OCI-LY7 (cell line): ENCODE measurements around the gene PLPP1. TPM values are rescaled to one million over a fixed set of nuclear protein-coding genes. Genes with fewer than 3 reads are reported as not detected.

Experiments
- Bru-seq: library from RNA; stranded (reverse); fragments of 400-500 nt; gene quantifications from one replicate; lab custom pipeline; 2021; lab: Mats Ljungman, UMichigan
- BruChase-seq, 2 experiments: library from RNA; stranded (reverse); fragments of 400-500 nt; gene quantifications; one replicate each; lab custom pipeline; 2021; lab: Mats Ljungman, UMichigan
- BruUV-seq: library from RNA; stranded (reverse); fragments of 400-500 nt; replicated peaks from 2 replicates; lab custom pipeline; 2021; lab: Mats Ljungman, UMichigan
- CTCF ChIA-PET: fragments of 300-600 bp; sonication (Branson Sonifier 250); formaldehyde crosslinking; loops from one replicate; lab custom pipeline; 2022; ENCODE audit warnings: antibody characterized with exemption; ENCODE audit not compliant: unreplicated experiment; lab: Charles Lee
- POLR2A ChIA-PET: fragments of 300-600 bp; sonication (Branson Sonifier 250); formaldehyde crosslinking; loops from one replicate; lab custom pipeline; 2022; ENCODE audit warnings: antibody characterized with exemption; lab: Charles Lee
- DNase-seq: peaks from one replicate; pipeline ENCODE4 v3.0.0-alpha.2; 2015; ENCODE audit warnings: low spot score
- H2AFZ ChIP-seq: fragments of 200-600 bp; sonication (generic), shearing (Covaris generic); 2 replicates; pipeline ENCODE4 v1.6.1; 2014; ENCODE audit warnings: mild to moderate bottlenecking, antibody characterized with exemption, low read length, moderate library complexity
- H3K27ac ChIP-seq: fragments of 200-600 bp; sonication (generic); 2 replicates; pipeline ENCODE4 v1.5.1; 2014; ENCODE audit warnings: mixed run types, low read depth, mild to moderate bottlenecking, moderate library complexity, low read length, inconsistent platforms; ENCODE audit not compliant: poor library complexity, severe bottlenecking
- H3K36me3 ChIP-seq: fragments of 200-600 bp; sonication (generic); 2 replicates; pipeline ENCODE4 v1.6.1; 2014; ENCODE audit warnings: mild to moderate bottlenecking, antibody characterized with exemption, low read length, moderate library complexity, mixed read lengths; ENCODE audit not compliant: insufficient read depth
- H3K4me1 ChIP-seq: fragments of 200-600 bp; sonication (generic); 2 replicates; pipeline ENCODE4 v1.5.1; 2014; ENCODE audit warnings: mild to moderate bottlenecking, low read length; ENCODE audit not compliant: insufficient read depth, poor library complexity, severe bottlenecking
- H3K4me2 ChIP-seq: fragments of 200-600 bp; sonication (generic); 2 replicates; pipeline ENCODE4 v1.6.1; 2014; ENCODE audit warnings: mild to moderate bottlenecking, low read length
- H3K4me3 ChIP-seq: fragments of 200-600 bp; sonication (generic); 2 replicates; pipeline ENCODE4 v1.5.1; 2014; ENCODE audit warnings: mild to moderate bottlenecking, low read depth, low read length; ENCODE audit not compliant: poor library complexity, severe bottlenecking
- H3K79me2 ChIP-seq: fragments of 200-600 bp; sonication (generic); 2 replicates; pipeline ENCODE4 v1.6.1; 2016; ENCODE audit warnings: low read depth, mild to moderate bottlenecking, low read length, moderate library complexity, mixed read lengths; ENCODE audit not compliant: insufficient read depth
- H3K9me2 ChIP-seq: fragments of 200-600 bp; sonication (generic); 2 replicates; pipeline ENCODE4 v1.6.1; 2016; ENCODE audit warnings: mild to moderate bottlenecking, low read length, mixed read lengths; ENCODE audit not compliant: insufficient read depth
- H3K9me3 ChIP-seq: fragments of 200-600 bp; sonication (generic); 2 replicates; pipeline ENCODE4 v1.6.1; 2014; ENCODE audit warnings: mild to moderate bottlenecking, mixed run types, low read length, mixed read lengths
- H4K20me1 ChIP-seq: fragments of 200-600 bp; sonication (generic); 2 replicates; pipeline ENCODE4 v1.6.1; 2014; ENCODE audit warnings: mild to moderate bottlenecking, antibody characterized with exemption, low read length, moderate library complexity, mixed read lengths; ENCODE audit not compliant: insufficient read depth
- EZH2phosphoT487 ChIP-seq: fragments of 200-600 bp; sonication (generic); IDR thresholded peaks from 2 replicates; pipeline ENCODE4 v1.6.1; 2018; ENCODE audit warnings: low read depth, borderline replicate concordance, mild to moderate bottlenecking, mixed run types, antibody characterized with exemption, low read length, moderate library complexity, mixed read lengths
- intact Hi-C: fragments of 100-400 bp; cut with micrococcal nuclease; formaldehyde crosslinking; loops from one replicate; pipeline ENCODE4 v1.10.0; 2022; ENCODE audit not compliant: unreplicated experiment
- long read RNA-seq: library from polyadenylated mRNA; stranded (forward); transcript quantifications from one replicate; pipeline ENCODE4 v2.0.0, GENCODE V29; 2022
- total RNA-seq, 2 experiments: library from RNA; depleted of rRNA in 1 of 2; stranded (reverse); fragments of >200 nt in 1 of 2; shearing (Covaris generic) in 1 of 2; gene quantifications; 2 replicates each; pipeline ENCODE4 v1.2.3, GENCODE V29; 2014 to 2022
- TF ChIP-seq, protein P1 (sequence below): fragments of 200-600 bp; sonication (generic); conservative IDR thresholded peaks from 2 replicates; pipeline ENCODE4 v1.5.1; 2014; ENCODE audit warnings: mild to moderate bottlenecking, antibody characterized with exemption, low read length, moderate library complexity, mixed read lengths

Gene PLPP1
- total RNA-seq (2014; rRNA removed; shearing (Covaris generic)): 2.3 and 2.5 TPM in 2 replicates
- total RNA-seq (2022): 5.2 and 6.8 TPM in 2 replicates
- percentile 52 among the genes with signal in this experiment for Bru-seq, nascent RNA
- percentile 52 among the genes with signal in this experiment for BruChase-seq, experiment 1, labeled RNA remaining after a 6-hour chase
- BruChase-seq, experiment 2, labeled RNA remaining after a 2-hour chase: percentile 48 among the genes with signal in this experiment
- long read RNA-seq, transcript PLPP1-202 (6 exons, 1,597 nt): major isoform, 7 of 9 reads
- long read RNA-seq, partial matches to known transcripts: 0 of 9 reads
- long read RNA-seq, other reads (novel, unspliced or antisense): 2 of 9 reads

- TF ChIP-seq, protein P1, sequence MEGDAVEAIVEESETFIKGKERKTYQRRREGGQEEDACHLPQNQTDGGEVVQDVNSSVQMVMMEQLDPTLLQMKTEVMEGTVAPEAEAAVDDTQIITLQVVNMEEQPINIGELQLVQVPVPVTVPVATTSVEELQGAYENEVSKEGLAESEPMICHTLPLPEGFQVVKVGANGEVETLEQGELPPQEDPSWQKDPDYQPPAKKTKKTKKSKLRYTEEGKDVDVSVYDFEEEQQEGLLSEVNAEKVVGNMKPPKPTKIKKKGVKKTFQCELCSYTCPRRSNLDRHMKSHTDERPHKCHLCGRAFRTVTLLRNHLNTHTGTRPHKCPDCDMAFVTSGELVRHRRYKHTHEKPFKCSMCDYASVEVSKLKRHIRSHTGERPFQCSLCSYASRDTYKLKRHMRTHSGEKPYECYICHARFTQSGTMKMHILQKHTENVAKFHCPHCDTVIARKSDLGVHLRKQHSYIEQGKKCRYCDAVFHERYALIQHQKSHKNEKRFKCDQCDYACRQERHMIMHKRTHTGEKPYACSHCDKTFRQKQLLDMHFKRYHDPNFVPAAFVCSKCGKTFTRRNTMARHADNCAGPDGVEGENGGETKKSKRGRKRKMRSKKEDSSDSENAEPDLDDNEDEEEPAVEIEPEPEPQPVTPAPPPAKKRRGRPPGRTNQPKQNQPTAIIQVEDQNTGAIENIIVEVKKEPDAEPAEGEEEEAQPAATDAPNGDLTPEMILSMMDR: no peak
- peak within 1 kb of the TSS; percentile 75 for H3K4me2 ChIP-seq
- H3K9me3 ChIP-seq: no peaks in the 10 kb centered on the region
- intact Hi-C loops: loop anchor here (5.0 to 10.0 kb wide), 4 partner anchors 133 to 360 kb away; partner anchors contain the start of gene CDC20B
- H3K79me2 ChIP-seq: no peaks in the 10 kb centered on the region
- peak within 1 kb of the TSS; percentile 8 for H3K27ac ChIP-seq
- BruUV-seq: no TSS peak
- ChIA-PET POLR2A (interaction anchor here (1.0 kb wide), 1 partner anchor 164 kb away, joined by 3 read pairs; no protein-coding TSS in a partner anchor), CTCF (interaction anchor here (0.6 kb wide), 1 partner anchor 14 kb away, joined by 4 read pairs; no protein-coding TSS in a partner anchor)
- H4K20me1 ChIP-seq: no peaks in the 10 kb centered on the region
- peak; percentile 80 for DNase-seq
- no peaks in the 10 kb centered on the region for H3K36me3 ChIP-seq
- no peaks in the 10 kb centered on the region for H3K9me2 ChIP-seq
- H3K4me3 ChIP-seq: peak within 1 kb of the TSS; percentile 84
- peaks cover 31% of the 10 kb centered on the region for H3K4me1 ChIP-seq
- peak within 1 kb of the TSS; percentile 92 for H2AFZ ChIP-seq
These were observed at the start of gene PLPP1 for GRCh38 chr5:55534436-55535198. Gene PLPP1 (minus strand): TSS chr5:55534964. CDS start chr5:55534629, 335 bp downstream.

DNA sequence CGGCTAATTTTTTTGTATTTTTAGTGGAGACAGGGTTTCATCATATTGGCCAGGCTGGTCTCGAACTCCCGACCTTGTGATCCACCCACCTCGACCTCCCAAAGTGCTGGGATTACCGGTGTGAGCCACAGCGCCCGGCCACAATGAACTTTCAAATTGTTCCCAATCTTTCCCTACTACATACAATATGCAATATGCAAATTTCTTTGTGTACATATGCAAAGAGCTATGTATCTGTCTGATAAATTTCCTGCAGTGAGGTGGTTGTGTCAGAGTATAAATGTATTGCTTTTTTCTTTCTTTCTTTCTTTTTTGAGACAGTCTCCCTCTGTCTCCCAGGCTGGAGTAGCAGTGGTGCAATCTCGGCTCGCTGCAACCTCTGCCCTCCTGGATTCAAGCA lies 48.8 kb upstream of the PLPP1 start:
- Histone ChIP-seq H3K4me1 (no peaks in the 10 kb centered on the region), H3K4me2 (no peak overlapping the region), H3K9me2 (no peaks in the 10 kb centered on the region), H2AFZ (no peak overlapping the region), H3K9me3 (no peaks in the 10 kb centered on the region), H3K79me2 (no peaks in the 10 kb centered on the region), H4K20me1 (no peaks in the 10 kb centered on the region), H3K27ac (no peak overlapping the region), H3K36me3 (no peaks in the 10 kb centered on the region), H3K4me3 (no peak overlapping the region)
- ChIA-PET CTCF (interaction anchor here (0.6 kb wide), 1 partner anchor 94 kb away, joined by 3 read pairs; no protein-coding TSS in a partner anchor), POLR2A (interaction anchor here (0.5 to 0.6 kb wide), 2 partner anchors 38 to 340 kb away, joined by 3 read pairs; no protein-coding TSS in a partner anchor)
- no TSS peak for BruUV-seq
- no peak for TF ChIP-seq EZH2phosphoT487
- TF ChIP-seq, protein P1: no peak
- no peak for DNase-seq
- intact Hi-C loops: no loop called here
